MM.1S (cell line): Measurements from ENCODE around the gene IGFN1.

Experiments used
- DNase-seq: peaks from one replicate; pipeline ENCODE4 v3.0.0-alpha.2; 2015
- H2AFZ ChIP-seq: fragments of 300-600 bp; sonication (generic); 2 replicates; pipeline ENCODE4 v1.6.0; 2016; ENCODE audit warnings: antibody characterized with exemption, low read length
- H3F3A ChIP-seq: fragments of 300-600 bp; sonication (generic); 2 replicates; pipeline ENCODE4 v1.6.1; 2016; ENCODE audit warnings: mild to moderate bottlenecking, antibody characterized with exemption, low read length, moderate library complexity, mixed read lengths; ENCODE audit not compliant: insufficient read depth
- H3K27ac ChIP-seq: fragments of 300-600 bp; sonication (generic); 2 replicates; pipeline ENCODE4 v1.5.1; 2016; ENCODE audit warnings: mild to moderate bottlenecking, low read length
- H3K27me3 ChIP-seq: fragments of 300-600 bp; sonication (generic); replicated peaks from 2 replicates; pipeline ENCODE4 v1.6.0; 2016; ENCODE audit warnings: low read length; ENCODE audit not compliant: insufficient read depth
- H3K36me3 ChIP-seq: fragments of 300-600 bp; sonication (generic); replicated peaks from 2 replicates; pipeline ENCODE4 v1.6.1; 2016; ENCODE audit warnings: mild to moderate bottlenecking, low read length, mixed read lengths; ENCODE audit not compliant: insufficient read depth
- H3K4me1 ChIP-seq: fragments of 300-600 bp; sonication (generic); 2 replicates; pipeline ENCODE4 v1.6.1; 2016; ENCODE audit warnings: low read length, mixed read lengths
- H3K4me2 ChIP-seq: fragments of 300-600 bp; sonication (generic); 2 replicates; pipeline ENCODE4 v1.6.0; 2016; ENCODE audit warnings: low read depth, low read length
- H3K4me3 ChIP-seq: fragments of 300-600 bp; sonication (generic); 2 replicates; pipeline ENCODE4 v1.5.1; 2016; ENCODE audit warnings: low read length, mixed read lengths
- H3K79me2 ChIP-seq: fragments of 300-600 bp; sonication (generic); 2 replicates; pipeline ENCODE4 v1.6.1; 2016; ENCODE audit warnings: mixed run types, low read length, mixed read lengths
- H3K9ac ChIP-seq: fragments of 300-600 bp; sonication (generic); 2 replicates; pipeline ENCODE4 v1.6.1; 2016; ENCODE audit warnings: low read length, mixed read lengths
- H3K9me2 ChIP-seq: fragments of 300-600 bp; sonication (generic); replicated peaks from 2 replicates; pipeline ENCODE4 v1.6.1; 2016; ENCODE audit warnings: mild to moderate bottlenecking, low read length, mixed read lengths; ENCODE audit not compliant: insufficient read depth
- H3K9me3 ChIP-seq: fragments of 300-600 bp; sonication (generic); replicated peaks from 2 replicates; pipeline ENCODE4 v1.6.1; 2016; ENCODE audit warnings: mild to moderate bottlenecking, low read length, mixed read lengths; ENCODE audit not compliant: insufficient read depth
- H4K20me1 ChIP-seq: fragments of 300-600 bp; sonication (generic); 2 replicates; pipeline ENCODE4 v1.6.1; 2016; ENCODE audit warnings: mild to moderate bottlenecking, low read length, moderate library complexity, mixed read lengths; ENCODE audit not compliant: insufficient read depth
- CTCF ChIP-seq: fragments of 300-600 bp; sonication (generic); IDR thresholded peaks from 2 replicates; pipeline ENCODE4 v1.5.1; 2016; ENCODE audit warnings: antibody characterized with exemption, low read length, mixed read lengths
- EZH2 ChIP-seq: fragments of 300-600 bp; sonication (generic); optimal IDR thresholded peaks from 2 replicates; pipeline ENCODE3; 2017; ENCODE audit warnings: low read depth, mild to moderate bottlenecking, antibody characterized with exemption, low read length, mixed read lengths
- EZH2phosphoT487 ChIP-seq: fragments of 300-600 bp; sonication (generic); IDR thresholded peaks from 2 replicates; pipeline ENCODE4 v1.6.1; 2018; ENCODE audit warnings: antibody characterized with exemption, low read length

Gene IGFN1

GRCh38 chr1:201252944-201253371 lies 62.3 kb downstream of the IGFN1 start:
- H3K9me3 ChIP-seq, result no peaks in the 10 kb centered on the region
- no peaks in the 10 kb centered on the region for H3F3A ChIP-seq
- DNase-seq, result no peak
- TF ChIP-seq CTCF, result no peak
- TF ChIP-seq EZH2phosphoT487, result no peak
- no peak for TF ChIP-seq EZH2
- H3K27ac ChIP-seq, result no peak overlapping the region
- H4K20me1 ChIP-seq, result no peaks in the 10 kb centered on the region
- H3K9ac ChIP-seq, result no peak overlapping the region
- H3K4me1 ChIP-seq, result no peaks in the 10 kb centered on the region
- no peak overlapping the region for H2AFZ ChIP-seq
- peaks cover 7% of the 10 kb centered on the region; the same call in 1 of the 2 replicates for H3K27me3 ChIP-seq
- no peaks in the 10 kb centered on the region for H3K36me3 ChIP-seq
- H3K9me2 ChIP-seq, result no peaks in the 10 kb centered on the region
- no peak overlapping the region for H3K4me3 ChIP-seq
- H3K4me2 ChIP-seq, result no peak overlapping the region
- no peaks in the 10 kb centered on the region for H3K79me2 ChIP-seq

- Histone ChIP-seq H3K9ac (no peak overlapping the region), H3K36me3 (no peaks in the 10 kb centered on the region), H2AFZ (no peak overlapping the region), H3K27me3 (peaks cover 7% of the 10 kb centered on the region; the same call in 1 of the 2 replicates), H3K4me2 (no peak overlapping the region), H3K9me2 (no peaks in the 10 kb centered on the region), H3K9me3 (no peaks in the 10 kb centered on the region), H4K20me1 (no peaks in the 10 kb centered on the region), H3K4me1 (no peaks in the 10 kb centered on the region), H3K79me2 (no peaks in the 10 kb centered on the region), H3K27ac (no peak overlapping the region), H3K4me3 (no peak overlapping the region), H3F3A (no peaks in the 10 kb centered on the region)
- no peak for DNase-seq
- TF ChIP-seq EZH2 (no peak), EZH2phosphoT487 (no peak), CTCF (no peak)
These were observed 62.8 kb downstream of the IGFN1 start for GRCh38 chr1:201253411-201253810.

- Histone ChIP-seq H3K36me3 (no peaks in the 10 kb centered on the region), H3F3A (no peaks in the 10 kb centered on the region), H3K4me3 (no peak overlapping the region), H3K9ac (no peak overlapping the region), H3K4me2 (no peak overlapping the region), H3K27ac (no peak overlapping the region), H4K20me1 (no peaks in the 10 kb centered on the region), H3K9me3 (no peaks in the 10 kb centered on the region), H3K4me1 (no peaks in the 10 kb centered on the region), H3K9me2 (no peaks in the 10 kb centered on the region), H3K27me3 (peaks cover 7% of the 10 kb centered on the region; the same call in 1 of the 2 replicates), H2AFZ (no peak overlapping the region), H3K79me2 (no peaks in the 10 kb centered on the region)
- TF ChIP-seq EZH2, result no peak
- TF ChIP-seq CTCF, result no peak
- no peak for TF ChIP-seq EZH2phosphoT487
- DNase-seq, result no peak
These were observed 63.4 kb downstream of the IGFN1 start for GRCh38 chr1:201253906-201254624.
